ENCODE data around the gene GTPBP1. TPM values are rescaled to one million over a fixed set of nuclear protein-coding genes. Genes with fewer than 3 reads are reported as not detected.
A peak's percentile ranks its signal among the peaks of the same experiment; 100 is the strongest.

GTPBP1 gene
- total and polyA plus RNA-seq, 2 of the 4 experiments (the other 2 are of a cell fraction) = 12.4 to 29.5 TPM

DNA sequence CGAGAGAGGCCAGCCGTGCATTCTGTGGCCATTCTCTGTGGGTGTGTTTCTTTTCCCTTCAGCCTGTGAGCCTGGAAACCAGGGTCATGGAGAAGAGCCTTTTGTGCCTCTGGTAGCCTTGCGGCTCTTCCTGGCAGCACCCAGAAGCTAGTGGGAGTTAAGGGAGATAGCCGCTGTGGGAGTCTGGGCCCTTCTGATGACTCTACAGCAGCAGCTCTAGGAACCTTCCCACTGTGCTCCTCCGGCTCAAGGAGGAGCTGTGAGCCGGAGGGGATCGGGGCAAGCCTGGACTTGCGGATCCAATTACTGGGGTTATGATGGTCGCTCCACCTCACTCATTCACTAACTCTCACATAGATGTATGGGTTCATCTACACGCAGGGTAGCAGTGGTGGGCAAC is 10.5 kb downstream of the GTPBP1 start:
- Histone ChIP-seq H2BK15ac (ENCODE audit: low read depth, low read length) (no peak overlapping the region), H3K4me3 (ENCODE audit: insufficient read depth, low read depth, low read length) (no peak overlapping the region), H2BK5ac (ENCODE audit: low read depth, low read length, poor library complexity, severe bottlenecking) (peak overlapping the region; percentile 7), H3K27me3 (ENCODE audit: control insufficient read depth, insufficient read depth, low read length) (no peaks in the 10 kb centered on the region), H4K8ac (ENCODE audit: low read depth in 2 of 2, low read length in 2 of 2) (no peak overlapping the region), H4K91ac (ENCODE audit: insufficient read depth, low read depth, low read length) (no peak overlapping the region), H3K9me3 (ENCODE audit: control insufficient read depth, insufficient read depth, low read length) (no peaks in the 10 kb centered on the region), H3K4me2 (ENCODE audit: low read depth, low read length) (no peak overlapping the region), H3K4me1 (ENCODE audit: control insufficient read depth, insufficient read depth, low read length) (peaks cover 4% of the 10 kb centered on the region), H4K5ac (ENCODE audit: low read depth, low read length) (no peak overlapping the region), H2AFZ (replicated peaks; ENCODE audit: low read length, poor library complexity) (no peak overlapping the region), H3K56ac (ENCODE audit: extremely low read depth, insufficient read depth, low read length) (no peak overlapping the region), H2AK5ac (ENCODE audit: low read depth, low read length) (no peak overlapping the region), H2BK20ac (ENCODE audit: low read depth, low read length) (no peak overlapping the region), H3K4ac (ENCODE audit: low read depth, low read length) (no peak overlapping the region), H3K9ac (ENCODE audit: low read depth, low read length) (no peak overlapping the region), H3K27ac (ENCODE audit: insufficient read depth, low read length) (no peak overlapping the region), H3K9me1 (ENCODE audit: insufficient read depth, low read length) (peaks cover 32% of the 10 kb centered on the region), H2AK9ac (replicated peaks; ENCODE audit: low read depth, low read length, poor library complexity) (no peak overlapping the region), H4K20me1 (ENCODE audit: insufficient read depth, low read length) (peaks cover 61% of the 10 kb centered on the region), H3K79me1 (ENCODE audit: low read depth in 1 of 2, low read length in 2 of 2) (peaks cover 41 to 86% of the 10 kb centered on the region in 2 experiments), H3K18ac (ENCODE audit: low read depth, low read length) (no peak overlapping the region), H3K14ac (replicated peaks; ENCODE audit: low read depth, low read length) (no peak overlapping the region), H3K36me3 (ENCODE audit: control insufficient read depth, insufficient read depth, low read length) (peaks cover 23% of the 10 kb centered on the region), H2BK120ac (ENCODE audit: low read depth, low read length) (no peak overlapping the region), H3K23ac (ENCODE audit: low read depth, low read length) (no peak overlapping the region)
- dilution Hi-C loops (cut with HindIII; ENCODE audit: low sequenced_read_pairs, unreplicated experiment) (no loop called here), intact Hi-C loops (cut with micrococcal nuclease) (no loop called here), in situ Hi-C loops (cut with MboI; ENCODE audit: low sequenced_read_pairs) (no loop called here)
- no TSS peak for BruUV-seq (replicated peaks)
- ChIA-PET CTCF (interaction anchor here (1.3 kb wide), 1 partner anchor 53 kb away, joined by 3 read pairs; no protein-coding TSS in a partner anchor), POLR2A (ENCODE audit: unreplicated experiment) (no interaction called here)
- ATAC-seq (ENCODE audit: low read depth) (no peak), DNase-seq (no peak)
- 96% methylated on average over 4 of the region's 10 CpGs; no CpG with 5 or more reads in 1 of the 2 experiments for WGBS, 2 experiments (ENCODE audit: extremely low coverage in 2 of 2, insufficient read length in 1 of 2)
- TF ChIP-seq FOS (IDR thresholded peaks at IDR 0.05; ENCODE audit: low read depth, low read length) = no peak
- TF ChIP-seq SMC3 (IDR thresholded peaks at IDR 0.05; ENCODE audit: low read depth, low read length) = no peak
- TF ChIP-seq MXI1 (IDR thresholded peaks at IDR 0.05; ENCODE audit: borderline replicate concordance, low read depth, low read length) = no peak
- TF ChIP-seq RFX5 (IDR thresholded peaks at IDR 0.05; ENCODE audit: low read depth, low read length) = no peak
- no peak for TF ChIP-seq NFE2L2 (IDR thresholded peaks at IDR 0.05; ENCODE audit: low read depth, low read length)

Measured in IMR-90 (cell line).